HG02588 (cell line): ENCODE data around the gene CACNA1C.

ENCODE experiments used
- ATAC-seq: cut with Tn5 transposase; IDR thresholded peaks from one replicate; pipeline ENCODE4 v1.9.1; 2021; ENCODE audit warnings: mild to moderate bottlenecking, moderate library complexity; ENCODE audit not compliant: unreplicated experiment

Gene CACNA1C

GRCh38 chr12:2689393-2689792 lies 636.6 kb downstream of the CACNA1C start:
- no peak for ATAC-seq

GRCh38 chr12:2689879-2690278 lies 637.1 kb downstream of the CACNA1C start:
- ATAC-seq = no peak

- no peak for ATAC-seq
These were observed 637.7 kb downstream of the CACNA1C start for GRCh38 chr12:2690348-2691005.

DNA sequence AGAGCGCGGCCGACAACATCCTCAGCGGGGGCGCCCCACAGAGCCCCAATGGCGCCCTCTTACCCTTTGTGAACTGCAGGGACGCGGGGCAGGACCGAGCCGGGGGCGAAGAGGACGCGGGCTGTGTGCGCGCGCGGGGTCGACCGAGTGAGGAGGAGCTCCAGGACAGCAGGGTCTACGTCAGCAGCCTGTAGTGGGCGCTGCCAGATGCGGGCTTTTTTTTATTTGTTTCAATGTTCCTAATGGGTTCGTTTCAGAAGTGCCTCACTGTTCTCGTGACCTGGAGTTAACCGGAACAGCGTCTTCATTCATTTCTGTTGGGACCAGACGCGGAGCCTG lies 638.2 kb downstream of the CACNA1C start:
- ATAC-seq = no peak

DNA sequence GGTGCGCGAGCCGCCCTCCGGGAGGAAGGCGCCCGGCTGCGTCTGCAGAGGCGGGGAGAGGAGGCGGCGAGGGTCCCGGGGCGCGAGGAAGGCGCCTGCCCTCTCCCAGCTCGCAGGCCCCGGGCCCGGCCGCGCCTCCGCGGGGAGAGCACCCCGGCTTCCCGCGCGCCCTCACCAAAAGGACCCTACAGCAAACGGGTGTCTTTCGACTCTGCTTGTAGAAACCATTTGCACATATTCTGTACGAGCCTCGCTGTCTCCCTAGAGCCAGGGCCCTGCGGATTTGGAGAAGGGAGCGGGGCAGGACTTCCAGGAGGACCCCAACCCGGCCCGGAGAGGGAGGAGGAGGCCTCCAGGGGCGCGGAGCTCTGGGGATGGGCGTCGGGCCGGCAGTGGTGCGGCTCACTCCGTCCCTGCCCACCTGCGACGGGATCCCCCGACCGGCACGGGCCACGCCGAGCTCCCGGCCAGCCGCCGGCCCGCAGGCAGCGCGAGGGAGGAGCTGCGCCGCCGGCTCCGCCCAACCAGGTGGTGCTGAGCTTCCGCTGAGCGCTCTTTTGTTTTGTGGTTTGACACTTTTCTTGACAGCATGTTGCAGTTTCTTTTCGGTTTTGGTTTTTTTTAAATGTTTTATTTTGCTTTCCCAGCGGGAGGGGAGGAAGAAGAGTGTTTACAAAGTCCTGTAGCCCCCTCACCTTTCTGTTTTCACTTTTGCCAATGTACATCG lies 638.7 kb downstream of the CACNA1C start:
- no peak for ATAC-seq

DNA sequence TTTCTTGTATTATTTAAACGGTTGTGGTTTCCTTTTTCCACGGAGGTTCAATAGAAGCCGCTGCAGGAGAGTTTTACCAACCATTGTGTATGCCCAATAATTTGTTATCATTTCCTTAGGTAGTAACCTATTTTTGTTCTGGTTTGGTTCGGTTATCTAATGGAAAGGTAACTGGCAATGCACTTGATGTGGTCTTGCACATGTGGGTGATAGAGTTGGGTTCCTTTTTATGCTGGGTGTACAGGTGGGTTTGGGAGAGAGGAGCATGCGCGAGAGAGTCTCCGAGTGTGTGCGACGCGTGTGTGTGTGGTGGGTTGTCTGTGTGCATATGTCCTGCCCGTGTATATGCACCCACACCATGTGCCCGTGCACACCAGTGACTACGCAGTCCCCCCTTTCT lies 639.3 kb downstream of the CACNA1C start:
- ATAC-seq = no peak

DNA sequence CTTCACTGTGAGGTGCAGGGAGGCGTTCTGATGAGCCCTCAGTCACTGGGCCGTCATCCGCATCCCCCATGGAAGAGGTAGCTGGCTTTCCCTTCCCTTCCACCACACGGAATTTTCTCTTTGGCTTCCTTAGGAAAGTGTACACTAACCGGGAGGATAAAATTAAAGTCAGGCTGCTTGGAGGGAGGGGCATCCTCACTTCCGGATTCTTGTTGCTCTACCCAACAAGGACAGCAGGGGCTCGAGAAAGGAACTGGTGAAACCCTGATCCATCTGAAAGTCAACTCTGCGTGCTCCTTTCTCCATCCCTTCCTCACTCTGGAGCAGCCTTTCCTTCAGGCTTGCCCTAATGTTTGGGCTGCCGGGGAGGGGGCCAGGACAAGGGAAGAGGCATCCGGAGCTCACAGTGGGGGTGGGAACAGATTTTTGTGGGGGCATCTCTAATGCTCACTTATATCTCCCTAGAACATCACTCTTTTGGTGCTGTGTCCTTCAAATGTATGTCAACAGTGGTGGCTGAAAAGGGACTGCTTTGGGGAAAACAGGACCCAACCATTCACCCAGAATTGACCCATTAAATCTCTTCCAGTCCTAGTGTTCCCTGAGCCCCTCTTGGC lies 640.6 kb downstream of the CACNA1C start:
- no peak for ATAC-seq

DNA sequence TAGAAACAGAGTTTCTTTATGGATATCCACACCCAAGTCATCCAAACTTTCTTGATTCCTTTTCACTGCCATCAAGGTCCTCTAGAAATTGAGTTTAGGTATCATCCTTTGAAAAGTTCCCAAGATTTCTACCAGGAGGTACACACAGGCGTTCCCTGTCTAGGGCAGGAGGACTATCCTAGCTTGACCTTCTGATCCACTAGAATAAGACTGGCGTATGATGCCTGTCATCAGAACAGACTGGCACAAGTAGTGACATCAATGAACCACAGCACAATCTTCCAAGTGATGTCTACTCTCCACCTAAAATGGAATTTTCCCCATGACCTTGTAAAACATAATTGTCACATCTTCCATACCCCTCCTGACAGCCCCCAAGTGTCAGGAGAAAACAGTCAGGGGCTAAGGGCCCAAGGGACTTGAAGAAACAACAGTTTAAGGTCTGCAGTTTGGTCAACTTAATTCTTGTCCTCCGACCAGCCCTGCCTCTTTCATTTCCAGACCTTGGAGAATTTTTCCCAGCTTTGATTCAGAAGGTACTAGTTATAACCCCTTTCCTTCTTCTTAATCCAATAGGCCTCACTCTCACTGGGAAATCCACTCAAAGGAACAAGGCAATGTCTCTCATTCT lies 641.3 kb downstream of the CACNA1C start:
- no peak for ATAC-seq

GRCh38 chr12:2696136-2696535 lies 643.3 kb downstream of the CACNA1C start:
- no peak for ATAC-seq

- no peak for ATAC-seq
These were observed 644.4 kb downstream of the CACNA1C start for GRCh38 chr12:2697057-2697800.

GRCh38 chr12:2698566-2698965 lies 645.8 kb downstream of the CACNA1C start:
- ATAC-seq = no peak

DNA sequence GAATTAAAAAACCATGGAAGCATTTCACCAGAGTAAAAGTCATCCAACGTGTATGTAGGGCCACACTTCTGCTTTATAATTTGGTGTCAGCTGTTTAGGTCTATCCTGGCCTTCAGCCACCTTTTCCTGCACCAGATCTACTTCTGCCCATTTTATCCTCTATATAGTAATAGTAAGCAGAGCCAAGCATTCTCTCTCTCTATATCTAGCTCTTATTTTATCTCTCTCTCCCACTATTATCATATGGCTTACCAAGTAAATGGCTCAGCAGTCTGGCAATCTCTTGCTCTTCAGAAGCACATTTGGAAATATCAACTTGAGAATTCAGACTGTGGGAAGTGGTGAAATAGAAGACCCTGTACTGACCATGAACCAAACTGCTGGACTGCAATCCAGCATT lies 657.9 kb downstream of the CACNA1C start:
- ATAC-seq = no peak

DNA sequence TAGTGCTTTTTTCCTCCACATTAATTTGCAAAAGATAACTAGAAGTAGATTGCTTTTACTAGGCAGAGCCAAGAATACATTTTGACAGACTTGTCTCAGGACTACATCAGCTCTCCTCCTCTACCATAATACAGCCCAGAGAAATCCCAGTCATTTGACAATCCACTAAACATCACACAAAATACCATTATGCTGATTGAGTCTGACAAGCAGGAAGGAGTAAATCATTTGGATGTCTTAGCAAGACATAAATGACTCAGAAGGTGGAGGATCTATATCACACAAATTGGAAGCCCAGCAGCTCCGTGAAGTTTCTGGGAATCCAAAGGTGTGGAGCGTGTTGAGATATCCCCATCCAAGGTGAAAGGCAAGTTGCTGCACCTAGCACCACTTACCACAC lies 666.6 kb downstream of the CACNA1C start:
- no peak for ATAC-seq

GRCh38 chr12:2722806-2723205 lies 670.0 kb downstream of the CACNA1C start:
- ATAC-seq = no peak

DNA sequence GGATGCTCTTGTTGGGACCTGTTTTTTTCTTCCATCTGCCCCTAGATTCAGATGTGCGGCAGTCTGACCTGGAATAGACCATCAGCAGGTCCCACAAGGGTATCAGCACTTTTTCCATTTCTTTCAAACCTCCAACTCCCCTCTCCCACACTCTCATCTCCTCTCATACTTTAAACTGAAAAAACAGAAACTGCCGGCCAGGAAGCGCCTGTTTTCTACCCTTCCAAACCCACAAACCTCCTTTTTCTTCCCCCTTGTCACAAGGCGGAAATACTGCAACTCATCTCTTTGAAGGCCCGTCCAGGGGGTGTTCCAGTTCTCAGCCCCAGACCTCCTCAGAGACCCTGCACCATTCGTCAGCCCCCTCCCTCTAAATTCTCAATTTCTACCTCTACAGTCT lies 679.5 kb downstream of the CACNA1C start:
- no peak for ATAC-seq

DNA sequence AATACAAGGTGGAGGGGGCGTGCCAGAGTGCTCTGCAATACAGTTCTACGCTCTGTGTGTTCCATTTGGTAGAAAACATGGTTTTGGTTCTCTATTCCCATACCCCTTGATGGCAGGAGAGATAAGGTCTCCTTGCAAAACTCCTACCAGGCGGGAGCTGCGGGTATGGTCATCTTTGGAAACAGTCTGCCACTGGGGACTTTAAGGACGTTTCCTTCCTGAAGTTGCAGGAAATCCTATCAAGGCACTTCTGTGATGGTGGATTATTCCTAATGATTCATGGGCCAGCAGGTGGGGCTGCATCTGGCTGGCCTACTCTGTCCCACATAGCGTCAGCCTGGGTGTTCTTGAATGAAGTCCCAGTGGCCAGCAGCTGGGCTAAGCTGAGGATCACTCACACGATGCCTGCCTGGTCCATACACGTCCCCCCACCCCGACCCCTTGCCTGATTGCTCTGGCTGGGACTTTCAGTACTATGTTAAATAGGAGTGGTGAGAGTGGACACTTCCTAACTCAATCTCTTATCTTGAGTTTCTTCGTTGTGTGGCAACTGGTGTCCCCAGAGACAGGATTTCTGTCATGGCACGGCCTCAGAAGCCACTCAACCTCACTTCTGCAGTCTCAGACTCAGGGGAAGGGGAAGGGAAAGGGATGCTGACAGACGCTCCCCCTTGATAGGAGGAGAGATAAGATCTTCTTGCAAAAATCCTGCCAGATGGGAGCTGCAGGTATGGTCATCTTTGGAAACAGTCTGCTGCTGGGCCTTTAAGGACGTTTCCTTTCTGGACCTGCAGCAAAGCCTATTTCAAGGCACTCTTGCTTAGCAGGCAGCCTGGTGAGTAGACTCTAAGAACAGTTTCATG lies 680.9 kb downstream of the CACNA1C start:
- ATAC-seq = no peak

DNA sequence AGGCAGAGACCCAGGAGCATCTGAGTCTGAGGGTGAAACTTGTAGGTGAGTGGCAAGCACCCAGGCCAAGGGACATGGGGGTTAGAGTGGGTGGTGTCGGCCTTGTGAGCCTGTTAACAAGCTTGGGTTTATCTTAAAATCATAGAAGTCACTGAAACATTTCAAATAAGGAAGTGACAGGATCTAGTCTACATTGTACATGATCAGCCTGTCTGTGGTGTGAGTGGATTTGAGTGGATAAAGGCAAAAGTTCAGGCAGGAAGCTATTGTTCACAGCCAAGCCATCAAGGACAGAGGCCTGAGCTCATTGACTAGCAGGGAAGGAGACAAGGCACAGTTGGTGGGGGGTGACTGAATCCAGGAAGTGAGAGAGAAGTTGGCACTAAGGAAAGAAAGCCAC lies 682.6 kb downstream of the CACNA1C start:
- ATAC-seq = no peak

DNA sequence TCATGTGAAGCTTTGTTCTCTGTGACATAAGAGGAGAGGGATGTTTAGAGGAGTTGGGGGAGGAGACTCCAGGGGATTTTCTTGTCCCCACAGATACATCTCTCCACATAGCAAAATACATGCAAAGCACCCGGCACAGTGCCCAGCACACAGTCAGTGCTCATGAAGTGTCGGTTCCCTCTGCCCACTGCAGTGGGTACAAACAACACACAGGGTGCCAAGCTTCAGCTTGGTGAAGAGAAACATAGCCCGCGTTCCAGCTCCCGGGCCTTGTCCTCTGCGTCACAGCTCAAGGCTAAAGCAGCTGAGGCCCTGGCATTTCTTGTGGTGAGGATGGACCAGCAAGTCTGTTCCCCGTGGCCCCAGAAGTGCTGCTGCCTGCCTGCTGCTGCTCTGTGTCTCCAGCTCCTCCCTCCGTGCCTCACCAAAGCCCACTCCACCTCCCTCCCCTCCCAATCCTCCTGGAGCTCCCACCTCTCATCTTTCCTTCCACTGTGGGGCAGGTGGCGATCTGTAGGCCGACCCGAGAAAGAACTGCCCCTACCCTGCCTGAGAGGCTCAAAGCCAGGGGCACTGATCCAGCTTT lies 685.0 kb downstream of the CACNA1C start:
- no peak for ATAC-seq

GRCh38 chr12:2739069-2739468 lies 686.3 kb downstream of the CACNA1C start:
- no peak for ATAC-seq
